Breast epithelium (tissue), 4 donors: Measurements from ENCODE around the gene P4HA1. TPM values are rescaled to one million over a fixed set of nuclear protein-coding genes. Genes with fewer than 3 reads are reported as not detected.
"Not testable (repeated sequence)": the region's sequence is repeated elsewhere in the genome, so short reads cannot be mapped to it uniquely, and the experiment has no call there.

Experiments
- DNase-seq, 2 donors: peaks; one replicate each; pipeline ENCODE4 v3.0.0-alpha.2; 2019; ENCODE audit warnings: low spot score in 2 of 2
- H3K27ac ChIP-seq, 2 donors: fragments of 200-600 bp; sonication (generic) in 1 of 2; one replicate each; pipeline ENCODE4 v1.5.1; 2016 to 2019; ENCODE audit warnings: mild to moderate bottlenecking in 1 of 2
- H3K27me3 ChIP-seq, 2 donors: fragments of 200-600 bp; sonication (generic) in 1 of 2; one replicate each; pipeline versions ENCODE4 v1.5.1 to v1.6.0; 2017 to 2019; ENCODE audit warnings: control low read depth in 1 of 2, mild to moderate bottlenecking in 1 of 2
- H3K36me3 ChIP-seq: fragments of 200-600 bp; one replicate; pipeline ENCODE4 v1.5.1; 2019
- H3K4me1 ChIP-seq, 2 donors: fragments of 200-600 bp; sonication (generic); one replicate each; pipeline ENCODE4 v1.5.1; 2016 to 2019; ENCODE audit warnings: control low read depth in 1 of 2
- H3K4me3 ChIP-seq, 3 donors: fragments of 200-600 bp; sonication (generic); 1 replicate in 2 of 3; 2 replicates in 1 of 3; pipeline ENCODE4 v1.5.1; 2016 to 2019; ENCODE audit warnings: mild to moderate bottlenecking in 3 of 3, moderate library complexity in 2 of 3
- H3K9me3 ChIP-seq, 2 donors: fragments of 200-600 bp; sonication (generic) in 1 of 2; one replicate each; pipeline ENCODE4 v1.5.1; 2016 to 2019; ENCODE audit warnings: control low read depth in 1 of 2
- POLR2A ChIP-seq: fragments of 450-650 bp; IDR thresholded peaks from one replicate; pipeline ENCODE4 v1.6.1; 2016; ENCODE audit warnings: antibody characterized with exemption, mild to moderate bottlenecking, moderate library complexity
- POLR2AphosphoS5 ChIP-seq, 3 donors: sonication (generic); formaldehyde crosslinking; IDR thresholded peaks; one replicate each; pipeline ENCODE4 v1.6.1; 2017; ENCODE audit warnings: antibody characterized with exemption in 3 of 3
- intact Hi-C: fragments of 100-400 bp; cut with DNase I; formaldehyde crosslinking; loops from one replicate; pipeline ENCODE4 v1.15.1; 2023; ENCODE audit warnings: low total_unique reads
- total RNA-seq, 3 donors: library from RNA; depleted of rRNA; stranded (reverse); fragments of >200 nt; gene quantifications; one replicate each; pipeline ENCODE4 v1.1.0, GENCODE V29; 2016
- TF ChIP-seq, protein P1 (sequence below), 3 donors: fragments of 450-650 bp; IDR thresholded peaks; one replicate each; pipeline ENCODE4 v1.5.1; 2016 to 2017; ENCODE audit warnings: antibody characterized with exemption in 3 of 3, mild to moderate bottlenecking in 3 of 3, moderate library complexity in 3 of 3

Gene P4HA1
- total RNA-seq, 3 donors from 2014 or later: 25.0 to 42.1 (median 34.1) TPM

DNA sequence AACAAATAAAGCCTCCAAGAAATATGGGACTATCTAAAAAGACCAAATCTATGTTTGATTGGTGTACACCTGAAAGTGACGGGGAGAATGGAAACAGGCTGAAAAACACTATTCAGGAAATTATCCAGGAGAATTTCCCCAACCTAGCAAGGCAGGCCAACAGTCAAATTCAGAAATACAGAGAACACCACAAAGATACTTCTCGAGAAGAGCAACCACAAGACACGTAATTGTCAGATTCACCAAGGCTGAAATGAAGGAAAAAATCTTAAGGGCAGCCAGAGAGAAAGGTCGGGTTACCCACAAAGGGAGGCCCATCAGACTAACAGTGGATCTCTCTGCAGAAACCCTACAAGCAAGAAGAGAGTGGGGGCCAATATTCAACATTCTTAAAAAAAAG, 73.7 kb downstream of the P4HA1 start:
- intact Hi-C loops, H3K36me3 ChIP-seq, H3K4me3 ChIP-seq, H3K27me3 ChIP-seq, H3K9me3 ChIP-seq, H3K27ac ChIP-seq, DNase-seq, H3K4me1 ChIP-seq: not testable (repeated sequence)

DNA sequence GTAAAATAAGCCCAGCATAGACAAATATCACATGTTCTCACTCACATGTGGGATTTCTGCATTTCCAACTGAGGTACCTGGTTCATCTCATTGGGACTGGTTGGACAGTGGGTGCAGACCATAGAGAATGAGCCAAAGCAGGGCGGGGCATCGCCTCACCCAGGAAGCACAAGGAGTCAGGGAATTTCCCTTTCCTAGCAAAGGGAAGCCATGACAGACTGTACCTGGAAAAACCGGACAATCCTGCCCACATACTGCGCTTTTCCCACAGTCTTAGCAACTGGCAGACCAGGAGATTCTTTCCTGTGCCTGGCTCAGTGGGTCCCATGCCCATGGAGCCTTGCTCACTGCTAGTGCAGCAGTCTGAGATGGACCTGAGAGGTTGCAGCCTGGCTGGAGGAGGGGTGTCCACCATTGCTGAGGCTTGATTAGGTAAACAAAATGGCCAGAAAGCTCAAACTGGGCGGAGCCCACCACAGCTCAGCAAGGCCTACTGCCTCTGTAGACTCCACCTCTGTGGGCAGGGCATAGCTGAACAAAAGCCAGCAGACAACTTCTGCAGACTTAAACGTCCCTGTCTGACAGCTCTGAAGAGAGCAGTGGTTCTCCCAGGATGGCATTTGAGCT, 75.0 kb downstream of the P4HA1 start:
- H3K4me1 ChIP-seq, H3K9me3 ChIP-seq, intact Hi-C loops, H3K36me3 ChIP-seq, H3K4me3 ChIP-seq, H3K27me3 ChIP-seq, DNase-seq, H3K27ac ChIP-seq: not testable (repeated sequence)

DNA sequence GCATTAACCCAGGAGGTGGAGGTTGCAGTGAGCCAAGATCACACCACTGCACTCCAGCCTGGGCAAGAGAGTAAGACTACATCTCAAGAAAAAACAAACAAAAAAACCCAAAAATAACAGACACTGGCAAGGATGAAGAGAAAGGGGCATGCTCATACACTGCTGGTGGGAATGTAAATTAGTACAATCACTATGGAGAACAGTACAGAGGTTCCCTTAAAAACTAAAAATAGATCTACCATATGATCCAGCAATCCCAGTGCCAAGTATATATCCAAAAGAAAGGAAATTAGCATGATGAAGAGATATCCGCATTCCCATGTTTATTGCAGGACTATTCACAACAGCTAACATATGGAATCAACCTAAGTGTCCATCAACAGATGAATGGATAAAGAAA, 75.6 kb downstream of the P4HA1 start:
- H3K36me3 ChIP-seq: no peaks in the 10 kb centered on the region
- H3K27ac ChIP-seq: no peak overlapping the region
- TF ChIP-seq, protein P1, sequence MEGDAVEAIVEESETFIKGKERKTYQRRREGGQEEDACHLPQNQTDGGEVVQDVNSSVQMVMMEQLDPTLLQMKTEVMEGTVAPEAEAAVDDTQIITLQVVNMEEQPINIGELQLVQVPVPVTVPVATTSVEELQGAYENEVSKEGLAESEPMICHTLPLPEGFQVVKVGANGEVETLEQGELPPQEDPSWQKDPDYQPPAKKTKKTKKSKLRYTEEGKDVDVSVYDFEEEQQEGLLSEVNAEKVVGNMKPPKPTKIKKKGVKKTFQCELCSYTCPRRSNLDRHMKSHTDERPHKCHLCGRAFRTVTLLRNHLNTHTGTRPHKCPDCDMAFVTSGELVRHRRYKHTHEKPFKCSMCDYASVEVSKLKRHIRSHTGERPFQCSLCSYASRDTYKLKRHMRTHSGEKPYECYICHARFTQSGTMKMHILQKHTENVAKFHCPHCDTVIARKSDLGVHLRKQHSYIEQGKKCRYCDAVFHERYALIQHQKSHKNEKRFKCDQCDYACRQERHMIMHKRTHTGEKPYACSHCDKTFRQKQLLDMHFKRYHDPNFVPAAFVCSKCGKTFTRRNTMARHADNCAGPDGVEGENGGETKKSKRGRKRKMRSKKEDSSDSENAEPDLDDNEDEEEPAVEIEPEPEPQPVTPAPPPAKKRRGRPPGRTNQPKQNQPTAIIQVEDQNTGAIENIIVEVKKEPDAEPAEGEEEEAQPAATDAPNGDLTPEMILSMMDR (IDR thresholded peaks at IDR 0.05): no peak
- no peak for TF ChIP-seq POLR2AphosphoS5 (IDR thresholded peaks at IDR 0.05)
- TF ChIP-seq POLR2A: no peak
- no peaks in the 10 kb centered on the region for H3K4me1 ChIP-seq
- DNase-seq: no peak
- H3K4me3 ChIP-seq: no peak overlapping the region
- no peaks in the 10 kb centered on the region for H3K27me3 ChIP-seq
- intact Hi-C loops: no loop called here
- no peaks in the 10 kb centered on the region for H3K9me3 ChIP-seq

DNA sequence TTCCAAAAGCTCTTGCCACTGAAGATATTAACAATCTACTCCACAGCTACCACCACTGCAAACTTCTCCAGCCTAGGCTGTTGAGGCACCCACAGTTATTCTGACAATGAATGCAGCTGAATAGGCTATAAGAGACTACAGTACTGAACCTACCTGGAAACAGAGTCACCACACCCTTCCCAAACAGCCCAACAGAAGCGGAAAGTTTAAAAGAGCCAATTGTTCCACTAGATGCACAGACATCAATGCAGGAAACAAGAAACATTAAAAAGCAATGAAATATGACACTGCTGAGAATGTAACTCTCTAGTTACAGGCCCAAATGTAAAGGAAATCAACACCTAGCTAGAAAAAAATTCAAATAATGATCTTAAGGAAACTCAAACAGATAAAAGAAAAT, 77.6 kb downstream of the P4HA1 start:
- H3K27ac ChIP-seq: no peak overlapping the region

DNA sequence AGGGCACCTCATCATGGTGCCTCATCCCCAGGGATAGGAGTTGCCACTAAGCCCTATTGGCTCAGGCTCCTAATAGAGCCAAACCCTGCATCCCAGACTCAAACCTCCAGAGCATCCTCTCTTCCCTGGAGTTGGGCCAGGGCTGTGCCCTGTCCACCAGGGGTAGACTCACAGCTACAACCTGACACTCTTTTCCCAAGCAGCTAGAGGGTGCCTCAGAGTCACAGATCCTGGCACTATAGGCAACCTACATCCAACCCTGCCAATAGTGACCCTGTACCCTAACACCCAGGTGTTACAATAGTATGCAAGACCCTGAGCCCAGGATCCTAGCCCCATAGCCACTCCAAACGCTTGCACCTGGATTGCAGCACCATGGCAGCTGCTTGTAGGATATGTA, 78.0 kb downstream of the P4HA1 start:
- Histone ChIP-seq H3K27me3 (no peaks in the 10 kb centered on the region), H3K4me1 (no peaks in the 10 kb centered on the region), H3K27ac (no peak overlapping the region), H3K36me3 (no peaks in the 10 kb centered on the region), H3K9me3 (no peaks in the 10 kb centered on the region), H3K4me3 (no peak overlapping the region)
- DNase-seq: no peak
- intact Hi-C loops: no loop called here
- TF ChIP-seq, protein P1 (IDR thresholded peaks at IDR 0.05): no peak
- TF ChIP-seq POLR2AphosphoS5 (IDR thresholded peaks at IDR 0.05): no peak
- no peak for TF ChIP-seq POLR2A

More for the DNA sequence above, 77.6 kb downstream of the P4HA1 start:
- DNase-seq: no peak
- TF ChIP-seq, protein P1 (IDR thresholded peaks at IDR 0.05): no peak
- TF ChIP-seq POLR2A: no peak
- TF ChIP-seq POLR2AphosphoS5 (IDR thresholded peaks at IDR 0.05): no peak
- Histone ChIP-seq H3K27me3 (no peaks in the 10 kb centered on the region), H3K4me3 (no peak overlapping the region), H3K36me3 (no peaks in the 10 kb centered on the region), H3K4me1 (no peaks in the 10 kb centered on the region), H3K9me3 (no peaks in the 10 kb centered on the region)
- intact Hi-C loops: no loop called here

DNA sequence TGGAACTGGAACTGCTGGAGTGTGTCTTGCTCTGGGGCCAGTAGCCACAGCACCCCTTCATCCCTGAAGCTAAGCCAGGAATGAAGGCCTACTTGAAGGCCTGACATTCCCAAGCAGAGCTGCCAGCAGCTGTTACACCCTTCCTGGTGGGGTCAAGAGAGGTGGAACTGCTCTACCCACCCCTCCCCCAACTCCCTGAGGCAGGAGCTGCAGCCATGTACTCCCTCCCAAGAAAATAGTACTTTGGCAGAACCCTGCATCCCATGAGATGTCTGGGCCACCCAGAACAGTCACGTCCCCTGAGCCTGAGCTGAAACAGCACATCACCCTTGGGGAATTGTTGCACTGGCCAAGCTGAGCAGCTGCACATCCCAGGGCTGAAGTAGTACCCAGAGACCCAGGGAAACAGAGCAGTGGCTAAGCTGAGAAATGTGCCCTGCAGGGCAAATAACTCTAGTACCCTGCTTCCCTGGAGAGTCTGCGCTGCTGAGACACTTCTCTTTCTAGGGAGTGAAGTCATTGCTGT, 78.6 kb downstream of the P4HA1 start:
- no peaks in the 10 kb centered on the region for H3K27me3 ChIP-seq
- H3K4me1 ChIP-seq: no peaks in the 10 kb centered on the region
- DNase-seq: no peak
- TF ChIP-seq, protein P1 (IDR thresholded peaks at IDR 0.05): no peak
- TF ChIP-seq POLR2A (no peak), POLR2AphosphoS5 (IDR thresholded peaks at IDR 0.05) (no peak)
- H3K9me3 ChIP-seq: no peaks in the 10 kb centered on the region
- intact Hi-C loops: no loop called here
- no peak overlapping the region for H3K27ac ChIP-seq
- no peak overlapping the region for H3K4me3 ChIP-seq
- H3K36me3 ChIP-seq: no peaks in the 10 kb centered on the region
